T-cell (primary cell): Measurements from ENCODE around the gene SLC9A7. TPM values are rescaled to one million over a fixed set of nuclear protein-coding genes. Genes with fewer than 3 reads are reported as not detected.

Source experiments
- ATAC-seq, 4 experiments: fragments of 200-7000 bp in 3 of 4; fragments of 150-1000 bp in 1 of 4; cut with Tn5 transposase; replicated peaks in 1 of 4; 1 replicate in 3 of 4; 2 replicates in 1 of 4; pipeline ENCODE4 v1.10.0; 2021; ENCODE audit warnings: moderate library complexity in 3 of 4, mild to moderate bottlenecking in 2 of 4, moderate number of reproducible peaks in 1 of 4
- CTCF ChIA-PET, 2 donors: fragments of 300-600 bp; sonication (Branson Sonifier 250); formaldehyde crosslinking; loops; one replicate each; lab custom pipeline; 2022; ENCODE audit warnings: antibody characterized with exemption in 2 of 2; lab: Charles Lee
- POLR2A ChIA-PET, 2 donors: fragments of 300-600 bp; sonication (Branson Sonifier 250); formaldehyde crosslinking; loops; one replicate each; lab custom pipeline; 2022; ENCODE audit warnings: antibody characterized with exemption in 2 of 2; lab: Charles Lee
- DNase-seq, 35 experiments: peaks; one replicate each; pipeline versions ENCODE4 v3.0.0 to v3.0.0-alpha.2; 2013 to 2023
- H3K27ac ChIP-seq: one replicate; pipeline ENCODE4 v1.5.1; 2013; ENCODE audit warnings: low read length
- H3K27me3 ChIP-seq, 2 experiments: replicated peaks in 1 of 2; 1 replicate in 1 of 2; 2 replicates in 1 of 2; pipeline versions ENCODE4 v1.6.1 to v1.7.0; 2013; ENCODE audit warnings: low read length in 1 of 2, mixed read lengths in 1 of 2; ENCODE audit not compliant: control insufficient read depth in 2 of 2, insufficient read depth in 2 of 2; ENCODE audit errors: extremely low read depth in 1 of 2
- H3K36me3 ChIP-seq, 2 donors: 1 replicate in 1 of 2; 2 replicates in 1 of 2; pipeline versions ENCODE4 v1.6.1 to v1.7.0; 2013; ENCODE audit warnings: low read length in 1 of 2; ENCODE audit not compliant: control insufficient read depth in 2 of 2, insufficient read depth in 1 of 2; ENCODE audit errors: extremely low read depth in 1 of 2
- H3K4me1 ChIP-seq, 2 experiments: 1 replicate in 1 of 2; 2 replicates in 1 of 2; pipeline versions ENCODE4 v1.6.1 to v1.7.0; 2013; ENCODE audit warnings: low read length in 2 of 2, mixed read lengths in 1 of 2; ENCODE audit not compliant: insufficient read depth in 2 of 2, control insufficient read depth in 1 of 2; ENCODE audit errors: extremely low read depth in 1 of 2
- H3K4me3 ChIP-seq, 2 donors: 1 replicate in 1 of 2; 2 replicates in 1 of 2; pipeline versions ENCODE4 v1.5.1 to v1.7.0; 2013; ENCODE audit warnings: mild to moderate bottlenecking in 2 of 2, low read length in 1 of 2, moderate library complexity in 1 of 2; ENCODE audit not compliant: control insufficient read depth in 1 of 2; ENCODE audit errors: extremely low read depth in 1 of 2
- H3K9me3 ChIP-seq: 2 replicates; pipeline ENCODE4 v1.7.0; 2013
- H3K27ac Mint-ChIP-seq, 2 donors: one replicate each; pipeline ENCODE4 v1.8.0; 2020 to 2021; ENCODE audit warnings: mild to moderate bottlenecking in 2 of 2, mixed read lengths in 2 of 2
- H3K27me3 Mint-ChIP-seq, 2 donors: one replicate each; pipeline ENCODE4 v1.8.0; 2021 to 2022; ENCODE audit warnings: mixed read lengths in 2 of 2
- H3K36me3 Mint-ChIP-seq: one replicate; pipeline ENCODE4 v1.8.0; 2021; ENCODE audit warnings: mixed read lengths
- H3K4me1 Mint-ChIP-seq, 3 donors: one replicate each; pipeline ENCODE4 v1.8.0; 2020 to 2022; ENCODE audit warnings: mixed read lengths in 3 of 3, mild to moderate bottlenecking in 1 of 3
- H3K4me3 Mint-ChIP-seq, 3 donors: one replicate each; pipeline ENCODE4 v1.8.0; 2020 to 2022; ENCODE audit warnings: mild to moderate bottlenecking in 3 of 3, mixed read lengths in 3 of 3, moderate library complexity in 3 of 3
- H3K9me3 Mint-ChIP-seq, 3 donors: one replicate each; pipeline ENCODE4 v1.8.0; 2020 to 2022; ENCODE audit warnings: mixed read lengths in 3 of 3
- WGBS: methylation state at CpG from one replicate; pipeline ENCODE4 v1.1.5; 2013; ENCODE audit warnings: missing lambda C conversion rate; ENCODE audit not compliant: insufficient coverage; 5-methylcytosine and 5-hydroxymethylcytosine counted together
- total RNA-seq, 35 experiments: library from RNA in 6 of 35; stranded (reverse) in 6 of 35; fragments of 120-200 nt in 1 of 35; gene quantifications; one replicate each; pipeline versions ENCODE4 v1.2.1 to v1.2.4 and lab custom pipeline; 2013 to 2026

The SLC9A7 gene
- total RNA-seq, 5 donors from 2014 or later (not counting 1 experiment from before 2014, with no cell fraction given) = 2.3 to 6.3 (median 3.7) TPM

- Mint-ChIP-seq H3K9me3 (no peaks in the 10 kb centered on the region), H3K36me3 (no peaks in the 10 kb centered on the region), H3K4me1 (peaks cover 0 to 2% (median 0%) of the 10 kb centered on the region in 3 donors), H3K4me3 (no peak overlapping the region), H3K27me3 (peaks cover 0 to 16% of the 10 kb centered on the region in 2 donors), H3K27ac (no peak overlapping the region)
- peak in 2 of 4 experiments; percentile 46 to 56 for ATAC-seq
- WGBS = no CpG with 5 or more reads among the region's 5 CpGs
- Histone ChIP-seq H3K36me3 (no peaks in the 10 kb centered on the region), H3K27me3 (no peaks in the 10 kb centered on the region), H3K27ac (no peak overlapping the region), H3K4me1 (no peaks in the 10 kb centered on the region), H3K9me3 (no peaks in the 10 kb centered on the region), H3K4me3 (no peak overlapping the region)
- POLR2A ChIA-PET = interaction anchor here in 1 of 2 donors (0.6 kb wide), 1 partner anchor 129 kb away, joined by 3 read pairs; no protein-coding TSS in a partner anchor
- CTCF ChIA-PET = interaction anchor here in 1 of 2 donors (1.5 kb wide), 1 partner anchor 11 kb away, joined by 3 read pairs; no protein-coding TSS in a partner anchor
- peak in 28 of 35 experiments; percentile 0 to 66 (median 14) for DNase-seq
Observed at GRCh38 chrX:46686003-46686645, 72.8 kb downstream of the SLC9A7 start.

- POLR2A ChIA-PET = interaction anchor here in 1 of 2 donors (0.6 kb wide), 1 partner anchor 1511 kb away, joined by 3 read pairs; no protein-coding TSS in a partner anchor
- Histone ChIP-seq H3K27ac (no peak overlapping the region), H3K4me1 (no peaks in the 10 kb centered on the region), H3K9me3 (no peaks in the 10 kb centered on the region), H3K4me3 (no peak overlapping the region), H3K36me3 (no peaks in the 10 kb centered on the region), H3K27me3 (no peaks in the 10 kb centered on the region)
- H3K9me3 Mint-ChIP-seq = no peaks in the 10 kb centered on the region
- no peaks in the 10 kb centered on the region for H3K36me3 Mint-ChIP-seq
- CTCF ChIA-PET = interaction anchor here in 1 of 2 donors (1.0 kb wide), 1 partner anchor 128 kb away, joined by 3 read pairs; no protein-coding TSS in a partner anchor
- DNase-seq = no peak
- no peak overlapping the region for H3K27ac Mint-ChIP-seq
- peaks cover 0 to 2% (median 0%) of the 10 kb centered on the region in 3 donors for H3K4me1 Mint-ChIP-seq
- H3K27me3 Mint-ChIP-seq = peaks cover 0 to 14% of the 10 kb centered on the region in 2 donors
- no peak overlapping the region for H3K4me3 Mint-ChIP-seq
- ATAC-seq = no peak
Observed at GRCh38 chrX:46683048-46683447, 75.9 kb downstream of the SLC9A7 start.

- no peaks in the 10 kb centered on the region for H3K9me3 Mint-ChIP-seq
- Histone ChIP-seq H3K27ac (no peak overlapping the region), H3K27me3 (no peaks in the 10 kb centered on the region), H3K36me3 (no peaks in the 10 kb centered on the region), H3K4me3 (no peak overlapping the region), H3K4me1 (no peaks in the 10 kb centered on the region), H3K9me3 (no peaks in the 10 kb centered on the region)
- ATAC-seq = no peak
- ChIA-PET CTCF (no interaction called here), POLR2A (no interaction called here)
- WGBS = no CpG with 5 or more reads among the region's 3 CpGs
- H3K4me1 Mint-ChIP-seq = peaks cover 0 to 2% (median 0%) of the 10 kb centered on the region in 3 donors
- H3K27me3 Mint-ChIP-seq = peaks cover 0 to 19% of the 10 kb centered on the region in 2 donors
- no peak overlapping the region for H3K27ac Mint-ChIP-seq
- H3K36me3 Mint-ChIP-seq = no peaks in the 10 kb centered on the region
- DNase-seq = no peak
- no peak overlapping the region for H3K4me3 Mint-ChIP-seq
Observed at GRCh38 chrX:46681849-46682248, 77.1 kb downstream of the SLC9A7 start.

- ChIA-PET POLR2A (no interaction called here), CTCF (no interaction called here)
- no peak overlapping the region for H3K4me3 ChIP-seq
- Mint-ChIP-seq H3K27ac (no peak overlapping the region), H3K9me3 (no peaks in the 10 kb centered on the region), H3K4me3 (no peak overlapping the region), H3K4me1 (no peaks in the 10 kb centered on the region), H3K36me3 (no peaks in the 10 kb centered on the region), H3K27me3 (peaks cover 0 to 12% of the 10 kb centered on the region in 2 donors)
- no peaks in the 10 kb centered on the region for H3K9me3 ChIP-seq
- H3K27me3 ChIP-seq = no peaks in the 10 kb centered on the region
- WGBS = no CpG with 5 or more reads among the region's 2 CpGs
- no peak overlapping the region for H3K27ac ChIP-seq
- DNase-seq = no peak
- H3K4me1 ChIP-seq = no peaks in the 10 kb centered on the region
- H3K36me3 ChIP-seq = no peaks in the 10 kb centered on the region
- ATAC-seq = no peak
Observed at GRCh38 chrX:46678232-46678631, 80.7 kb downstream of the SLC9A7 start.

GRCh38 chrX:46676399-46677356 lies 82.2 kb downstream of the SLC9A7 start:
- Mint-ChIP-seq H3K27me3 (peaks cover 0 to 12% of the 10 kb centered on the region in 2 donors), H3K4me3 (no peak overlapping the region), H3K9me3 (no peaks in the 10 kb centered on the region), H3K36me3 (no peaks in the 10 kb centered on the region), H3K4me1 (no peaks in the 10 kb centered on the region), H3K27ac (no peak overlapping the region)
- Histone ChIP-seq H3K4me3 (no peak overlapping the region), H3K9me3 (no peaks in the 10 kb centered on the region), H3K27ac (no peak overlapping the region), H3K36me3 (no peaks in the 10 kb centered on the region), H3K27me3 (no peaks in the 10 kb centered on the region), H3K4me1 (no peaks in the 10 kb centered on the region)
- CTCF ChIA-PET = no interaction called here
- DNase-seq (no peak), ATAC-seq (no peak)
- 80% methylated on average over 1 of the region's 10 CpGs for WGBS
- POLR2A ChIA-PET = no interaction called here

- POLR2A ChIA-PET = no interaction called here
- Mint-ChIP-seq H3K4me3 (no peak overlapping the region), H3K9me3 (no peaks in the 10 kb centered on the region), H3K27ac (no peak overlapping the region), H3K27me3 (peaks cover 0 to 9% of the 10 kb centered on the region in 2 donors), H3K36me3 (peaks cover under 1% of the 10 kb centered on the region), H3K4me1 (no peaks in the 10 kb centered on the region)
- CTCF ChIA-PET = no interaction called here
- WGBS = 75% methylated on average over 1 of the region's 5 CpGs
- H3K27ac ChIP-seq = no peak overlapping the region
- no peaks in the 10 kb centered on the region for H3K4me1 ChIP-seq
- no peak overlapping the region for H3K4me3 ChIP-seq
- DNase-seq (no peak), ATAC-seq (no peak)
- no peaks in the 10 kb centered on the region for H3K9me3 ChIP-seq
- no peaks in the 10 kb centered on the region for H3K36me3 ChIP-seq
- no peaks in the 10 kb centered on the region for H3K27me3 ChIP-seq
Observed at GRCh38 chrX:46673620-46674359, 85.1 kb downstream of the SLC9A7 start.
